Measurements from ENCODE around the gene AGMAT. TPM values are rescaled to one million over a fixed set of nuclear protein-coding genes. Genes with fewer than 3 reads are reported as not detected.

The AGMAT gene
- total and polyA plus RNA-seq, 2 of the 8 experiments (the other 6 are each of a cell fraction or from before 2014, with no cell fraction given) = 3.7 to 5.8 TPM

GRCh38 chr1:15531003-15531402 is 53.8 kb downstream of the AGMAT start:
- H3K23me2 ChIP-seq (ENCODE audit: low read depth, low read length) = no peaks in the 10 kb centered on the region
- CTCF ChIA-PET (ENCODE audit: partially characterized antibody) = no interaction called here
- H2BK15ac ChIP-seq (ENCODE audit: low read length) = no peak overlapping the region
- DNase-seq (ENCODE audit: low read depth in 1 of 2, low spot score in 2 of 2) (no peak), FAIRE-seq (no peak)
- POLR2A ChIA-PET (ENCODE audit: partially characterized antibody) = interaction anchor here (0.6 kb wide), 1 partner anchor 15 kb away, joined by 4 read pairs; no protein-coding TSS in a partner anchor
- H2BK20ac ChIP-seq (ENCODE audit: low read length) = no peak overlapping the region
- peaks cover 0 to 1% of the 10 kb centered on the region in 2 experiments for H4K20me1 ChIP-seq (replicated peaks in 1 of 2; ENCODE audit: control insufficient read depth in 1 of 2, insufficient read depth in 2 of 2, low read length in 2 of 2)
- no peaks in the 10 kb centered on the region; a peak in 2 of 7 replicates for H3K4me1 ChIP-seq (replicated peaks in 1 of 4; ENCODE audit: control insufficient read depth in 3 of 4, insufficient read depth in 4 of 4, low read length in 3 of 4)
- no peak overlapping the region for H3K4ac ChIP-seq (replicated peaks; ENCODE audit: insufficient read length, low read depth, low read length)
- no peak overlapping the region for H2AFZ ChIP-seq (ENCODE audit: low read length)
- H2BK120ac ChIP-seq (replicated peaks; ENCODE audit: low read depth, low read length) = no peak overlapping the region
- no peak overlapping the region for H4K8ac ChIP-seq (ENCODE audit: extremely low read depth, insufficient read depth, low read length)
- H3K23ac ChIP-seq (ENCODE audit: insufficient read length) = no peak overlapping the region
- H3K9me3 ChIP-seq (ENCODE audit: insufficient read depth in 2 of 2, low read depth in 1 of 2, low read length in 1 of 2) = no peaks in the 10 kb centered on the region
- H3K36me3 ChIP-seq (ENCODE audit: control insufficient read depth in 2 of 4, insufficient read depth in 4 of 4, low read length in 3 of 4) = peaks cover 0 to 34% (median 1%) of the 10 kb centered on the region in 4 experiments; a peak in 5 of 8 replicates
- no peak overlapping the region for H3K56ac ChIP-seq (replicated peaks; ENCODE audit: insufficient read length, low read depth, low read length)
- H3K14ac ChIP-seq (ENCODE audit: insufficient read length) = no peak overlapping the region
- no peak overlapping the region for H3K27ac ChIP-seq (ENCODE audit: low read depth, low read length)
- H3K4me3 ChIP-seq (ENCODE audit: extremely low read depth in 1 of 4, insufficient read depth in 2 of 4, low read depth in 3 of 4, low read length in 4 of 4) = no peak overlapping the region
- no peak overlapping the region for H3K9ac ChIP-seq (replicated peaks in 1 of 4; ENCODE audit: extremely low read depth in 1 of 4, low read depth in 3 of 4, low read length in 3 of 4)
- H3K79me1 ChIP-seq (ENCODE audit: low read depth, low read length) = no peaks in the 10 kb centered on the region
- H3K27me3 ChIP-seq (replicated peaks in 1 of 4; ENCODE audit: control insufficient read depth in 3 of 4, extremely low read depth in 1 of 4, insufficient read depth in 3 of 4, low read length in 3 of 4) = no peaks in the 10 kb centered on the region
- 94% methylated on average over 4 of the region's 4 CpGs; no CpG with 5 or more reads in 1 of the 2 experiments for WGBS, 2 experiments (ENCODE audit: extremely low coverage in 1 of 2, insufficient coverage in 1 of 2, insufficient read length in 1 of 2, insufficient replicate concordance in 2 of 2, low coverage in 1 of 2, low lambda C conversion rate in 2 of 2, missing lambda C conversion rate in 1 of 2)
- no peak overlapping the region for H3K4me2 ChIP-seq (ENCODE audit: insufficient read depth in 1 of 2, low read depth in 2 of 2, low read length in 2 of 2)
- peaks cover 0 to 24% of the 10 kb centered on the region in 2 experiments; a peak in 2 of 4 replicates for H3K79me2 ChIP-seq (ENCODE audit: control insufficient read depth in 1 of 2, insufficient read depth in 2 of 2, low read length in 2 of 2)
- no peak overlapping the region for H2BK12ac ChIP-seq (ENCODE audit: low read depth, low read length)
- H3K18ac ChIP-seq (ENCODE audit: extremely low read depth, low read length) = no peak overlapping the region
- H2AK5ac ChIP-seq (ENCODE audit: low read depth, low read length) = no peak overlapping the region
- H4K5ac ChIP-seq (ENCODE audit: insufficient read length, low read depth, low read length) = no peak overlapping the region
- no peak overlapping the region for H2BK5ac ChIP-seq (ENCODE audit: low read depth, low read length)
- H4K91ac ChIP-seq (replicated peaks; ENCODE audit: insufficient read length, low read length) = no peak overlapping the region
- no peak for TF ChIP-seq CHD1 (IDR thresholded peaks at IDR 0.05; ENCODE audit: low read depth, low read length)
- no peak for TF ChIP-seq TBP (IDR thresholded peaks at IDR 0.05; ENCODE audit: low read depth, low read length)
- TF ChIP-seq CEBPB (IDR thresholded peaks at IDR 0.05; ENCODE audit: low read depth, low read length) = no peak
- no peak for TF ChIP-seq TEAD4 (IDR thresholded peaks at IDR 0.05; ENCODE audit: low read depth, low read length)
- no peak for TF ChIP-seq SP1 (IDR thresholded peaks at IDR 0.05; ENCODE audit: low read depth, low read length)
- no peak for TF ChIP-seq USF2 (IDR thresholded peaks at IDR 0.05; ENCODE audit: low read length)
- TF ChIP-seq ZNF274 (IDR thresholded peaks at IDR 0.05; ENCODE audit: borderline replicate concordance, extremely low read depth, low read length) = no peak
- TF ChIP-seq RAD21 (IDR thresholded peaks at IDR 0.05 in 1 of 2, conservative IDR thresholded peaks at IDR 0.05 in 1 of 2; ENCODE audit: low read depth in 2 of 2, low read length in 2 of 2) = no peak
- TF ChIP-seq MAX (IDR thresholded peaks at IDR 0.05) = no peak
- TF ChIP-seq TCF12 (IDR thresholded peaks at IDR 0.05; ENCODE audit: low read depth, low read length) = no peak
- TF ChIP-seq PHF8 (conservative IDR thresholded peaks at IDR 0.05; ENCODE audit: low read depth, low read length) = no peak
- no peak for TF ChIP-seq ASH2L (IDR thresholded peaks at IDR 0.05; ENCODE audit: low read length)
- no peak for TF ChIP-seq POLR2A (IDR thresholded peaks at IDR 0.05; ENCODE audit: control extremely low read depth in 1 of 2, low read depth in 2 of 2, low read length in 2 of 2)
- no peak for TF ChIP-seq POU5F1 (IDR thresholded peaks at IDR 0.05; ENCODE audit: low read depth, low read length)
